ENCODE results near the gene CXCL9. TPM values are rescaled to one million over a fixed set of nuclear protein-coding genes. Genes with fewer than 3 reads are reported as not detected.

CXCL9 gene
- polyA plus RNA-seq, 3 donors from 2014 or later: not detected

GRCh38 chr4:76028350-76028765 is 21.0 kb upstream of the CXCL9 start:
- Mint-ChIP-seq H3K4me1 (peaks cover 2 to 18% of the 10 kb centered on the region in 2 donors), H3K36me3 (no peaks in the 10 kb centered on the region), H3K27me3 (ENCODE audit: low read depth in 3 of 3) (peaks cover 1 to 17% (median 6%) of the 10 kb centered on the region in 3 donors), H3K4me3 (peak overlapping the region in 1 of 5 donors; percentile 6), H3K9me3 (no peaks in the 10 kb centered on the region), H3K27ac (no peak overlapping the region)
- no peak for DNase-seq

- no peak for DNase-seq
- Mint-ChIP-seq H3K9me3 (no peaks in the 10 kb centered on the region), H3K36me3 (no peaks in the 10 kb centered on the region), H3K27ac (no peak overlapping the region), H3K4me3 (no peak overlapping the region), H3K4me1 (peaks cover 2 to 20% of the 10 kb centered on the region in 2 donors), H3K27me3 (ENCODE audit: low read depth in 3 of 3) (peaks cover 4 to 12% (median 6%) of the 10 kb centered on the region in 3 donors)
Observed at GRCh38 chr4:76024065-76024464, 16.8 kb upstream of the CXCL9 start.

GRCh38 chr4:76023389-76023788 is 16.1 kb upstream of the CXCL9 start, which contains the start of gene CXCL10:
TSS of gene CXCL10 (minus strand) at chr4:76023497. CDS start at chr4:76023431, 66 bp downstream.
- Mint-ChIP-seq H3K36me3 (no peaks in the 10 kb centered on the region), H3K27me3 (ENCODE audit: low read depth in 3 of 3) (peaks cover 4 to 9% (median 6%) of the 10 kb centered on the region in 3 donors), H3K4me1 (peaks cover 2 to 18% of the 10 kb centered on the region in 2 donors), H3K9me3 (no peaks in the 10 kb centered on the region), H3K4me3 (no peak within 1 kb of the TSS), H3K27ac (no peak within 1 kb of the TSS)
- DNase-seq: peak in 1 of 3 donors; percentile 1

GRCh38 chr4:76022677-76023076 is 15.4 kb upstream of the CXCL9 start:
- Mint-ChIP-seq H3K27me3 (ENCODE audit: low read depth in 3 of 3) (peaks cover 4 to 7% (median 6%) of the 10 kb centered on the region in 3 donors), H3K4me3 (no peak overlapping the region), H3K27ac (no peak overlapping the region), H3K36me3 (no peaks in the 10 kb centered on the region), H3K9me3 (no peaks in the 10 kb centered on the region), H3K4me1 (peaks cover 0 to 11% of the 10 kb centered on the region in 2 donors)
- no peak for DNase-seq

GRCh38 chr4:76022031-76022430 is 14.7 kb upstream of the CXCL9 start:
- H3K4me3 Mint-ChIP-seq: no peak overlapping the region
- peaks cover 4 to 7% (median 6%) of the 10 kb centered on the region in 3 donors for H3K27me3 Mint-ChIP-seq (ENCODE audit: low read depth in 3 of 3)
- no peak for DNase-seq
- no peak overlapping the region for H3K27ac Mint-ChIP-seq
- no peaks in the 10 kb centered on the region for H3K36me3 Mint-ChIP-seq
- H3K9me3 Mint-ChIP-seq: no peaks in the 10 kb centered on the region
- H3K4me1 Mint-ChIP-seq: peaks cover 0 to 11% of the 10 kb centered on the region in 2 donors

- no peaks in the 10 kb centered on the region for H3K9me3 Mint-ChIP-seq
- no peaks in the 10 kb centered on the region for H3K36me3 Mint-ChIP-seq
- DNase-seq: no peak
- H3K4me1 Mint-ChIP-seq: no peaks in the 10 kb centered on the region
- no peak overlapping the region for H3K4me3 Mint-ChIP-seq
- H3K27ac Mint-ChIP-seq: no peak overlapping the region
- peaks cover 0 to 8% (median 2%) of the 10 kb centered on the region in 3 donors for H3K27me3 Mint-ChIP-seq (ENCODE audit: low read depth in 3 of 3)
Observed at GRCh38 chr4:76017056-76017686, 9.9 kb upstream of the CXCL9 start.

- DNase-seq: no peak
- H3K4me3 Mint-ChIP-seq: no peak overlapping the region
- no peaks in the 10 kb centered on the region for H3K9me3 Mint-ChIP-seq
Observed at GRCh38 chr4:76016393-76016792, 9.1 kb upstream of the CXCL9 start.

GRCh38 chr4:76013540-76013939 is 6.2 kb upstream of the CXCL9 start:
- peaks cover 0 to 5% (median 2%) of the 10 kb centered on the region in 3 donors for H3K27me3 Mint-ChIP-seq (ENCODE audit: low read depth in 3 of 3)
- DNase-seq: no peak
- no peaks in the 10 kb centered on the region for H3K36me3 Mint-ChIP-seq
- H3K4me1 Mint-ChIP-seq: no peaks in the 10 kb centered on the region
- H3K9me3 Mint-ChIP-seq: no peaks in the 10 kb centered on the region
- H3K4me3 Mint-ChIP-seq: no peak overlapping the region
- H3K27ac Mint-ChIP-seq: no peak overlapping the region

More at GRCh38 chr4:76016393-76016792, 9.1 kb upstream of the CXCL9 start:
- no peaks in the 10 kb centered on the region for H3K4me1 Mint-ChIP-seq
- peaks cover 0 to 8% (median 2%) of the 10 kb centered on the region in 3 donors for H3K27me3 Mint-ChIP-seq (ENCODE audit: low read depth in 3 of 3)
- H3K27ac Mint-ChIP-seq: no peak overlapping the region
- no peaks in the 10 kb centered on the region for H3K36me3 Mint-ChIP-seq

GRCh38 chr4:76012388-76012801 is 5.1 kb upstream of the CXCL9 start:
- DNase-seq: no peak
- H3K27me3 Mint-ChIP-seq (ENCODE audit: low read depth in 3 of 3): peaks cover 0 to 5% (median 2%) of the 10 kb centered on the region in 3 donors
- no peak overlapping the region for H3K27ac Mint-ChIP-seq
- no peaks in the 10 kb centered on the region for H3K36me3 Mint-ChIP-seq
- no peak overlapping the region for H3K4me3 Mint-ChIP-seq
- H3K4me1 Mint-ChIP-seq: no peaks in the 10 kb centered on the region
- H3K9me3 Mint-ChIP-seq: no peaks in the 10 kb centered on the region

- Mint-ChIP-seq H3K4me1 (no peaks in the 10 kb centered on the region), H3K36me3 (no peaks in the 10 kb centered on the region), H3K27me3 (ENCODE audit: low read depth in 3 of 3) (peaks cover 0 to 5% (median 2%) of the 10 kb centered on the region in 3 donors), H3K9me3 (no peaks in the 10 kb centered on the region), H3K27ac (no peak overlapping the region), H3K4me3 (no peak overlapping the region)
- no peak for DNase-seq
Observed at GRCh38 chr4:76011700-76012387, 4.5 kb upstream of the CXCL9 start.

GRCh38 chr4:76011018-76011670 is 3.8 kb upstream of the CXCL9 start:
- no peaks in the 10 kb centered on the region for H3K36me3 Mint-ChIP-seq
- H3K9me3 Mint-ChIP-seq: no peaks in the 10 kb centered on the region
- peaks cover 0 to 2% (median 2%) of the 10 kb centered on the region in 3 donors for H3K27me3 Mint-ChIP-seq (ENCODE audit: low read depth in 3 of 3)
- no peak overlapping the region for H3K4me3 Mint-ChIP-seq
- H3K4me1 Mint-ChIP-seq: no peaks in the 10 kb centered on the region
- no peak overlapping the region for H3K27ac Mint-ChIP-seq
- no peak for DNase-seq

- Mint-ChIP-seq H3K27ac (no peak overlapping the region), H3K4me3 (no peak overlapping the region), H3K9me3 (no peaks in the 10 kb centered on the region), H3K4me1 (no peaks in the 10 kb centered on the region), H3K27me3 (ENCODE audit: low read depth in 3 of 3) (peaks cover 0 to 2% (median 2%) of the 10 kb centered on the region in 3 donors), H3K36me3 (no peaks in the 10 kb centered on the region)
- no peak for DNase-seq
Observed at GRCh38 chr4:76010576-76010975, 3.3 kb upstream of the CXCL9 start.

GRCh38 chr4:76009311-76009710 is 2.0 kb upstream of the CXCL9 start:
- Mint-ChIP-seq H3K4me3 (no peak overlapping the region), H3K36me3 (no peaks in the 10 kb centered on the region), H3K9me3 (no peaks in the 10 kb centered on the region), H3K27me3 (ENCODE audit: low read depth in 3 of 3) (peaks cover 0 to 2% (median 2%) of the 10 kb centered on the region in 3 donors), H3K4me1 (no peaks in the 10 kb centered on the region), H3K27ac (no peak overlapping the region)
- DNase-seq: no peak

- H3K4me1 Mint-ChIP-seq: no peaks in the 10 kb centered on the region
- no peaks in the 10 kb centered on the region for H3K36me3 Mint-ChIP-seq
- H3K4me3 Mint-ChIP-seq: no peak overlapping the region
- no peaks in the 10 kb centered on the region for H3K9me3 Mint-ChIP-seq
- no peak for DNase-seq
- no peak overlapping the region for H3K27ac Mint-ChIP-seq
- H3K27me3 Mint-ChIP-seq (ENCODE audit: low read depth in 3 of 3): peaks cover 0 to 6% (median 0%) of the 10 kb centered on the region in 3 donors
Observed at GRCh38 chr4:76003620-76004019, 3.7 kb downstream of the CXCL9 start.

All from immature natural killer cell (primary cell).